AG20443 (cell line): ENCODE measurements around the gene GAS7.

ENCODE experiments used
- DNase-seq: peaks from one replicate; pipeline ENCODE4 v3.0.0; 2012; ENCODE audit warnings: low spot score, mixed read lengths

GAS7 gene

DNA sequence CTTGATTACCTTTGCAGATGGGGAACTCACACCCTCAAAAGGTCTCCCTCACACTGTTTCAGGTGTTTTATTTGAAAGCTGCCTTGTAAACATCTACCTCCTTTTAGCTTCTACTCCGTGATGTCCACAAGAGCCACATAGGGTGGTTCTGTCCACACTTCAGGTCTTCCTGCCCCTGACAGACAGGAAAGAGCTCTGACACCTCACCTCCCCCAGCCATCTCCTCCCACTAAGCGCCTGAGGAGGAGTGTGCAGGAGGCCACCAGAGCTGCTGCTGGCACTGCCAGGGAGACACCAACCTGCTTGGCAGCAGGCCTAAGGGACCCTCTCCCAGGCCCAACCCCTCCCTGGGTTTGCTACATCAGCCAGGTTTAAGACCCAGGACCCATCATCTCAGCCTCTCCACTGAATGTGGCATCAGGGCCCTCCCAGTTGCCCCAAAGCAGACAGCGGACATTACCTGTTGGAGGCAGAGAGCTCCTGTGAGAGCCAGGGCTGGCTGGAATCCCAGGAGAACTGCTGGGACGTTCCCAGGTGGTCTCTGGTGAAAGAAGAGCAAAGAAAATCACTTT is 217.0 kb downstream of the GAS7 start:
- DNase-seq = no peak

DNA sequence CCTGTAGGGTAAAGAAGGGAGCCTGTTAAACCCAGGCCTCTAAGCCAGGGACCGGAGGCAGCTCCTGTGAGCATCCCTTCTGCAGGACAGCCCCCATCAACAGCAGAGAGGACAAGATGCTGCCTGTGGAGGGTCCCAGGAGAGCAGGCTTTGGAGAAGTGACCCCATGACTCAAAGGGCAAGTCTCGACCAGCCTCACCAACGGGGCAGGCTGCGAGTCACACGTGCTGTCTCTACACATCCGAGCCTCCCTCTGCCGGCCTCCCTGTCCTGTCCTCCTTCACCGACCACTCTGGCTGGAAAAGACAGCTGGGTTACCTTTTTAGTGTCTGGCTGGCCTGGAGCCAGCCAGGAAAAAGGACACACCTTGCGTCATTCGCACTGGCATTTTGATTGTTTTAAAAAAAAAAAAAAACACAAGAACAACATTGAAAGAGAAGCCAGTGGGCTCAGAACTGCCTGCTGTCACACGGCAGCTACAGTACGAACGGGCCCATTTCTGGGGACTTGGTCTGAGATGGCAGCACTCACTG is 218.9 kb downstream of the GAS7 start:
- DNase-seq = no peak

DNA sequence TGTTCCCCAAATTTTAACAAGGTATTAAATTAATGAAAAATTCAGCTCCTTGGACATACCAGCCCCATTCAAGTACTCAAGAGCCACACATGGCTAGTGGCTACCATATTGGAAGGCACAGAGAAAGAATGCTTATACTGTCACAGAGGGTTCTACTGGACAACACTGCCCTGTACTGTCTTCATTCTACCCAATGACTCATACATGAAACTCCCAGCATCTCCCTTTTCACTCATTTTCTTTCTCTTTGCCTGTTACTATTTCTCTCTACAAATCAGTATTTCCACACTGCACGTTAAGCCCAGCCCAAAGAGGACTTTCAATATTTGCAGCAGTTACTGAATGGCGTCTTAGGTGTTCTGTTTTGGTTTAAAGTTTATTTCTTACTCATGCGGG is 221.2 kb downstream of the GAS7 start:
- no peak for DNase-seq

GRCh38 chr17:9976283-9977179 is 221.9 kb downstream of the GAS7 start:
- no peak for DNase-seq

GRCh38 chr17:9974448-9975381 is 223.7 kb downstream of the GAS7 start:
- DNase-seq = no peak

GRCh38 chr17:9973669-9974447 is 224.5 kb downstream of the GAS7 start:
- DNase-seq = no peak

GRCh38 chr17:9971991-9972390 is 226.4 kb downstream of the GAS7 start:
- peak; percentile 84 for DNase-seq

- no peak for DNase-seq
These were observed 229.0 kb downstream of the GAS7 start for GRCh38 chr17:9969301-9969935.

- DNase-seq = no peak
These were observed 229.5 kb downstream of the GAS7 start for GRCh38 chr17:9968881-9969280.

- no peak for DNase-seq
These were observed 230.4 kb downstream of the GAS7 start for GRCh38 chr17:9968008-9968407.

- peak; percentile 62 for DNase-seq
These were observed 238.9 kb downstream of the GAS7 start for GRCh38 chr17:9959377-9959981.

DNA sequence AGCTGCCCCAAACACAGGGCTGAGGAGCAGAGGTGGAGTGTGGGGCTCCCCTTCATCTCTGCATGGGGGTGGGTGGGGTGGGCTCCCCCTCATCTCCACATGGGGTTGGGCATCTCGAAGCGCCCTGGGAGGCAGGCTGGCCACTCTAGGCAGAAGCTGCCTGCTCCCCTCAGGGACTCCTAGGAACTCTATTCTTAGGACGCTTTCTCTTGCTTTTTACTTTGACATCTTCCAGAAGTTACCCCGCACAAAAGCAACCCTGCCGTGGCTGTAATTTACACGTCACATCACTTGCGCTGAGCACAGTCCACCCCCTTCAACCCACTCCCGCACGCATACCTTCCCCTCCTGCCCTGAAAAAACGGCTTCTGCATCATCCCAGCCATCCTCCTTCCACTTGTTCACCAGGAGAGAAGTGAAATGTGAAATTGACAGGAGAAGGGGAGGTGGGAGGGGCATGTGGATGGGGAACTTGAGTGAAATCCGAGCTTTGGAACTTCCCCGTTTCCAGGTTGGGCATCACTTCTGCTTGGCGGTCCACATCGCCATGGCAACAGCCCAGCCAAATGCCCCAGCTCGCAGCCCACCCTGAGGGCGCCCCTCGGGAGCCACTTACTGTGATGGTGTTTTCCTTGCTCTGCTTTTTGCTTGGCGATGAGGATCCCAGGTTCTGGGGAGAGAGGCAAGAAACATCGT is 239.7 kb downstream of the GAS7 start:
- no peak for DNase-seq

DNA sequence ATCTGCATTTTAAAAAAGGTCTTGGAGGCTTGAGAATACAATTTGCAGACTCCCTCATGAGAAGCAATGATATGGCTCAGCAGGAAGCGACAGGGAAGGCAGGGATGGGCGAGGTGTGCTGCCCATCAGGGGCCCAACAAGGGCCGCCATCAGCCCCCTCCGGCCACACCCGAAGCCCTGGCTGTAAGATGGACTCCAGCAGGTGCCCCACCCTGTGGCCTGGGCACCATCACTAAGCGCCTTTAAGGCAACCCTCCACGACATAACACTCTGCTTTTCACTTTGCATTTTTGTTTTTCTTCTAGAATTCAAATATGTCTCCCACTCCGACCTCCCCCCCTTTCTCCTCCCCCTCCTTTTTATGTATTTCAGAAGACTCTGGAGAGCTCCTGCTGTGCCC is 241.2 kb downstream of the GAS7 start:
- DNase-seq = no peak

GRCh38 chr17:9956474-9957131 is 241.8 kb downstream of the GAS7 start:
- DNase-seq = no peak

DNA sequence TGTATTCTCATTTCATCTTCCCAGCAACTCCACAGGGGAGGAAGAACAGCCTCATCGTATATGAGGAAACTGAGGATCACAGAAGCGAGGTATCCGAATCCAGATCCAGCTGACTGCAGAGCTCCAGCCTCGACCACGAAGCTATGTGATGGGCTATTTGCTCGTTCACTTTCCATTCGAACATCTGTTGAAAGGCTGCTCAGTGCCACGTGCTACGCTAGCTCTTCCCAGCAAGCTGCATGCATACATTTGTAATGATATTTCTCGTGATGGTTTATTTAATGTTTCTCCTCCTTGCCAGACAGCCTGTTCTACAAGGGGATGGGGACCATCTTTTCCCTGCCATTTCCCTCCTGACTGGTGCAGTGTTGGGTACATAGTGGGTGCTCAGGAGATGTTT is 244.9 kb downstream of the GAS7 start:
- DNase-seq = no peak

DNA sequence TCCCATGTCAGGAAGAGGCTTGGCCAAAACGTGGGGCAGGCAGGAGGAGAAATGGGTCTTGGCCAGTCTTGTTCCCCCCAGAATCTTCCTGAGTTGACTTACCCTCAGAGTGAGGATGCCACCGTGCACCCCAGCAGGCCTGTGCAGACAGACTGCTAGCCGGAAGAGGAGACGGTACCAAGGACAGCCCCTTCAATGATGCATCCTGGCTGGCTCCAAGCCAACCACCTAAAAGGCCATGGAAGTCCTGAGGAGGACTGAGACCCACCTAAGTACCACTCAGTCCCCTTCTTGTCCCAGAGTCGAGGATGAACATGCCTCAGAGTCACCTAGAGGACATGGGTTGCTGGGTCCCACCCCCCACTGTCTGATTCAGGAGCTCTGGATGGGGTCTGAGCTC is 246.6 kb downstream of the GAS7 start:
- no peak for DNase-seq

DNA sequence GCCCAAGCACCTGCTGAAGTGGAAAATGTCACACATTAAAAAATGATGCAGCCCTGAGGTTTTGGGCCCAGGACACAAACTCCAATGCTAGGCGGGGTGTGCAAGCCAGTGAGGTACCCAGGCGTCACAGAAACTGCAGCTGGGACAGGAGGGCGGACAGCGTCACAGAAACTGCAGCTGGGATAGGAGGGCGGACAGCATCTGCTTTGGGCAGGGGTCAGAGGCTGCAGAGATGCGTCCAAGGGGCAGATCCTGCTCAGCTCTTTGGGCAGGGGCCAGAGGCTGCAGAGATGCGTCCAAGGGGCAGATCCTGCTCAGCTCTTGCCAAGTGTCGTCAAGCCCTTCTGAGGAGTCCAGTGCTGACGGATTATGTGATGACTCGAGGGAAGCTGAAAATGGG is 249.5 kb downstream of the GAS7 start:
- no peak for DNase-seq

DNA sequence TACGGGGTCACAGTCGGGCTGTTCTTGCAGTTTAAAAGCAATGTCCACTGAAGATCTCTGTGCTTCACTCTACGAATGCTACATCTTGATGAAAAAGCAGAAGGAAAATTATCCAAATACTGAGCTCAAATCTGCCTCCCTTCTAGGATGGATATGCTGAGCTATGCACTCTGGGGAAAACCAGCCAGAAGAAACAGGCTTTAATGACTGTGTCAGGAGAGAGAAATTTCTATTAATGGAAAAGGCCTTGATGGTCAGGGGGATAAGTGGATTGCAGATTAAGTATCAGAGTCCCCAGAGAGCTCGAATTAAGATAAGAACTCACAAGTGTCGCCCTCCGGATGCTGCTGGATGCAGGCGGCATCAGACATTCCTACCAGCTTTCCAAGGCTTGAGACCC is 253.7 kb downstream of the GAS7 start:
- DNase-seq = no peak

GRCh38 chr17:9943343-9943742 is 255.1 kb downstream of the GAS7 start:
- DNase-seq = no peak
